Activated CD4-positive, alpha-beta T cell treated with anti-CD3 and anti-CD28 coated beads for 4 hours (primary cell): ENCODE data around the gene ZNF512B.

ENCODE experiments used
- DNase-seq, 2 donors: peaks; one replicate each; pipeline ENCODE4 v3.0.0-alpha.2; 2020

Gene ZNF512B, protein sequence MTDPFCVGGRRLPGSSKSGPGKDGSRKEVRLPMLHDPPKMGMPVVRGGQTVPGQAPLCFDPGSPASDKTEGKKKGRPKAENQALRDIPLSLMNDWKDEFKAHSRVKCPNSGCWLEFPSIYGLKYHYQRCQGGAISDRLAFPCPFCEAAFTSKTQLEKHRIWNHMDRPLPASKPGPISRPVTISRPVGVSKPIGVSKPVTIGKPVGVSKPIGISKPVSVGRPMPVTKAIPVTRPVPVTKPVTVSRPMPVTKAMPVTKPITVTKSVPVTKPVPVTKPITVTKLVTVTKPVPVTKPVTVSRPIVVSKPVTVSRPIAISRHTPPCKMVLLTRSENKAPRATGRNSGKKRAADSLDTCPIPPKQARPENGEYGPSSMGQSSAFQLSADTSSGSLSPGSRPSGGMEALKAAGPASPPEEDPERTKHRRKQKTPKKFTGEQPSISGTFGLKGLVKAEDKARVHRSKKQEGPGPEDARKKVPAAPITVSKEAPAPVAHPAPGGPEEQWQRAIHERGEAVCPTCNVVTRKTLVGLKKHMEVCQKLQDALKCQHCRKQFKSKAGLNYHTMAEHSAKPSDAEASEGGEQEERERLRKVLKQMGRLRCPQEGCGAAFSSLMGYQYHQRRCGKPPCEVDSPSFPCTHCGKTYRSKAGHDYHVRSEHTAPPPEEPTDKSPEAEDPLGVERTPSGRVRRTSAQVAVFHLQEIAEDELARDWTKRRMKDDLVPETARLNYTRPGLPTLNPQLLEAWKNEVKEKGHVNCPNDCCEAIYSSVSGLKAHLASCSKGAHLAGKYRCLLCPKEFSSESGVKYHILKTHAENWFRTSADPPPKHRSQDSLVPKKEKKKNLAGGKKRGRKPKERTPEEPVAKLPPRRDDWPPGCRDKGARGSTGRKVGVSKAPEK

GRCh38 chr20:63969838-63970713 is at the start of gene ZNF512B:
ZNF512B (minus strand) TSS chr20:63969930; CDS start chr20:63967950, 1,980 bp downstream.
- peak; percentile 60 to 67 for DNase-seq

DNA sequence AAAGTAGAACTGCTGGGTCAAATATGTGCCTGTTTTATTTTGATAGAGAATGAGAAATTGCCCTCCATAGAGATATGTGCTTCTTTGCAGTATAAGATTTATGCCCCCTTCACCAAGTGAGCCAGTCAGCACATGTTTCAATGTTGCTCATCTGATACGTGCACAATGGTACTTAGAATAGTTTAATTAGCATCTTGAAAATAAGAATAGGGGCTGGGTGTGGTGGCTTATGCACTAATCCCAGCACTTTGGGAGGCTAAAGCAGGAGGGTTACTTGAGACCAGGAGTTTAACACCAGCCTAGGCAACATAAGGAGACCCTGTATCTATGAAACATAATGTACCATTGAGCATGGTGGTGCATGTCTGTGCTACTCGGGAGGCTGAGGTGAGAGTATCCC is 45.9 kb upstream of the ZNF512B start:
- no peak for DNase-seq

DNA sequence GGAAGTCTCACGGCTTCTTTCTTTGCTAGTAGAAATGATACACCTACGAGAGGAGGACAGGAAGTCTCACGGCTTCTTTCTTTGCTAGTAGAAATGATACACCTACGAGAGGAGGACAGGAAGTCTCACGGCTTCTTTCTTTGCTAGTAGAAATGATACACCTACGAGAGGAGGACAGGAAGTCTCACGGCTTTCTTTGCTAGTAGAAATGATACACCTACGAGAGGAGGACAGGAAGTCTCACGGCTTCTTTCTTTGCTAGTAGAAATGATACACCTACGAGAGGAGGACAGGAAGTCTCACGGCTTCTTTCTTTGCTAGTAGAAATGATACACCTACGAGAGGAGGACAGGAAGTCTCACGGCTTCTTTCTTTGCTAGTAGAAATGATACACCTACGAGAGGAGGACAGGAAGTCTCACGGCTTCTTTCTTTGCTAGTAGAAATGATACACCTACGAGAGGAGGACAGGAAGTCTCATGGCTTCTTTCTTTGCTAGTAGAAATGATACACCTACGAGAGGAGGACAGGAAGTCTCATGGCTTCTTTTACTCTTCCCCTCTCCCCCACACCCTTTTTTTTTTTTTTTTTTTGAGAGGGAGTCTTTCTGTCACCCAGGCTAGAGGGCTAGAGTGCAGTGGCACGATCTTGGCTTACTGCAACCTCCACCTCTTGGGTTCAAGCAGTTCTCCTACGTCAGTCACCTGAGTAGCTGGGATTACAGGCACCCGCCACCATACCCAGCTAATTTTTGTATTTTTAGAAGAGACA is 42.8 kb upstream of the ZNF512B start:
- DNase-seq: peak in 1 of 2 donors; percentile 15

- DNase-seq: peak in 1 of 2 donors; percentile 24
These were observed 41.6 kb upstream of the ZNF512B start for GRCh38 chr20:64011366-64011779.

DNA sequence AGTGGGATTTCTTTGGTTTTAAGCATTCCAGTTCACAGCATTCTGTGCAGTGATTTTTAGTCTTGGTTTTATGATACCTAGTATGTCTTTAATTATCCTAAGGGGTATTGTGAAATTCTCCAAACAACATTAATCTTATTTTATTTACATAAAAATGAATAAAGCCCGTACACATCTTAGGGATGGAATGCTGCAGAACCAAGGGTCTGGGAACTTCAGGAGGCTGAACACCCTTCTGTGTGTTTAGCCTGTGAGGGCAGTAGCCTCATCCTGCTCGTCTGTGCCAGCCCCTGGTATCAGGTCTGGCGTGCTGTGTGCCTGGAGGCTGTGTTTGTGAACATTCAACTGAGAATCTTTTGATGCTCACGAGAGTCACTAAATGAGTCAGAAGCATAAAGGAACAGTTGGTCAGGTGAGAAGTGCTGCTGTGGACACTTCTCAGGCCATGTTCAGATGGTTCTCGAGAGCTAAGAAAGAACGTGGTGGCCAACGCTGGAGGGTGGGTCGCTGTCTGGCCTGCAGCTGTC is 41.0 kb upstream of the ZNF512B start:
- DNase-seq: no peak

DNA sequence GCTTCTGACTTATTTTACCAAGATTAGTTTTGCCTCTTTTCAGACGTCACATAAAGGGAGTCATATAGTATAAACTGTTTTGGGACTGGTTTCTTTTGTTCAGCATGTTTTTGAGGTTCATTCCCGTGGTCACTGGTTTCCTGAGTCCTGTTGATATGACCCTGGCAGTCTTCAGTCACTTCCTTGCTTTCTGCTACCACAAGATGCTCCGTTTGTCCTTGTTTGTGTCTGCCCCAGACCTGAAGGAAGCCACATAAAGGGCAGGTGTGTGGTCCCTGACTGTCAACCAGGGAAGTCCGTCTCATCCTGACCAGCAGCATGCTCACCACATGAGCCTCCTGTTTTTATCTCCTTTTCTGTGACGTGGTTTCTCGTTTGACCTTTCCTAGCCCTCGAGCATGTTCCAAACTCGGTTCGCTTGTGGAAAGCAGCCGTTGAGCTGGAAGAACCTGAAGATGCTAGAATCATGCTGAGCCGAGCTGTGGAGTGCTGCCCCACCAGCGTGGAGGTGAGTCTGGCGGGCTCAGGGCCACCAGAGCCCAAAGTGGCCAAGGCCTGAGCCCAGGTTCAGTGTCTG is 40.2 kb upstream of the ZNF512B start:
- no peak for DNase-seq

DNA sequence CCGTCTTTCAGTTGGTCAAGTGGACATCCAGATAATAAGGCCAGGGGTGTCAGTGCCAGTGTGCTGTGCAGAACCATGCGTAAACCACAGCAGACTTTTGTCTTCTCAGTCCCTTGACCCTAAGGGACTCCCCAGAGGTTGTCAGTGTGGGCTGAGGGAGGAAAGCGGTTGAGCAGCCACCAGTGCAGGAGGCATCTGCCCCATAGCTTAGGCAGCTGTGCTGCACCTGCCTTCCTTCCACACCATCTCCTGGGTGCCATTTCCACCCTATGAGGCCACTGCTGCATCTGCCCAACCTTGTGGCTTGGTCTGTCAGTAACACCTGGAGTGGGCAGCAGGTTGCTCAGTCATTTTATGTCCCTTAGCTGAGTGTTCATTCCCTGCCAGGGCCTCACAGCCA is 37.2 kb upstream of the ZNF512B start:
- no peak for DNase-seq

DNA sequence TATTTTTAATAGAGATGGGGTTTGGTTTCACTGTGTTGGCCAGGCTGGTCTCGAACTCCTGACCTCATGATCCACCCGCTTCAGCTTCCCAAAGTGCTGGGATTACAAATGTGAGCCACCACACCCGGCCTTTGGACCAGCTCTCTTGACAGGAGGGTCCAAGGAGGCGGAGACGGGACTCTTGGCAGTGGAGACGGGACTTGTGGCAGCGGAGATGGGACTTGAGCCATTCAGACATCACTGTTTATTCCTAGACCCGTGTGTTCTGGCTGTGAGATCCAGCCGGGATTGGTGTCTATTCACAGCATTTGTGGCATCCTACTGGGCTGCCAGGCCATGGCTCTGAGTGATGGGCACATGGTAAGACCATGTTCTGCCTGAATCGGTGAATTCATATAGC is 36.8 kb upstream of the ZNF512B start:
- no peak for DNase-seq

DNA sequence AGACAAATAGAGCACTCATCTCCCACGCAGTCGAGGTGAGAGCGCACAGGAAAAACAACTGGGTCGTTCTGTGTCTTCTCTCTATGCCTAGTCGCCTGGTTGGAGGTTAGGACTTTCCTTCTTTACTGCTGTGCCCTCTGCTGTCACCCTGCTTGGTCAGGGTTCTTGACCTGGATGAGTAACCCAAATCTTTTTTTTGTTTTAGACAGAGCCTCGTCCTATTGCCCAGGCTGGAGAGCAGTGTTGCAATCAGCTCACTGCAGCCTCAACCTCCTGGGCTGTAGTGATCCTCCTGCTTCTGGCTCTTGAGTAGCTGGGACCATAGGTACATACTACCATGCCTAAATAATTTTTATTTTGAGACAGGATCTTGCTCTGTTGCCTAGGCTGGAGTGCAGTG is 35.7 kb upstream of the ZNF512B start:
- no peak for DNase-seq

GRCh38 chr20:64003960-64004725 is 34.4 kb upstream of the ZNF512B start:
- DNase-seq: no peak

DNA sequence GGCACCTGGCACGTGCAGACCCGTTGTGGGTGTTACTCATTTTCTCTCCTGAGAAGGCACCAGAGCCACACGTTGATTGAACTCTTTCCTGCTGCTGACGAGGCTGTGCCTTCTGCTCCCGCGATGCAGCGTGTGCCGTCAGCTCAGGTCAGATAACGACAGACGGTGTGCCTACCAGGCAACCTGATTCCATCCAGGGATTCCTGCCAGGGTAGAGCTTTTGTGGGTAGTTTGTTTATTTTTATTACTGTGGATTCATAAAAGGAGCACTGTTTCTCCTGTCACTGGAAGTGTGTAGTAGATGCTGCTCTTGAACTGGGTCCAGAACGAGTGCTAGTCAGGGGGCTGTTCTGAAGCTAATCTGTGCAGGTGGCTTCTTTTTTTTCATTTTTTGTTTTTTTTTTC is 31.9 kb upstream of the ZNF512B start:
- DNase-seq: peak in 1 of 2 donors; percentile 18

- DNase-seq: no peak
These were observed 31.2 kb upstream of the ZNF512B start for GRCh38 chr20:64000906-64001305.

GRCh38 chr20:63982937-63983336 is 13.2 kb upstream of the ZNF512B start:
- DNase-seq: no peak

- DNase-seq: peak; percentile 95 to 96
These were observed 11.3 kb upstream of the ZNF512B start, which contains the start of gene PRPF6 for GRCh38 chr20:63980806-63981728. PRPF6 (plus strand) TSS chr20:63981132; CDS start chr20:63981246, 114 bp downstream.

DNA sequence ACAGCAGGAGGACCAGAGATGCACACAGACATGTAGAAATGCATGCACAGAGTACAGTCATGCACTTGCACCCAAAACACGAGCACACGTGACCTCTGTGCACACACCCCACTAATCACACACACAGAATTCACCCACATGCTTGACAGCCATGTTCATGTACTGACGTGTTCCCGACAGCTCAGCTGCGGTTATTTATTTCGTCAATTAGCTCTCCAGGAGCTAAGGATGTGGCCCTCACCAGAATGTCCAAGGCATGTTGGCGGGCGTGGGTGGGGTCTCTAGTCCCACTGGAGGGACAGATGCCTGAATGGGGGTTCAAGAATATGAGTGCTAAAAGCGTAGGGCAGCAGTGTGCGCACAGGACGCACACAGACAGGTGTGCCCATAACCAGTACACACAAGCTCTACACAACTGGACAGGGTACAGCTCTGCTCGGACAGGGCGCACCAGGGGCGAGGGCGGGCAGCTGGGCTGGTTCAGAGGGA is 10.6 kb upstream of the ZNF512B start:
- peak in 1 of 2 donors; percentile 33 for DNase-seq

GRCh38 chr20:63979557-63980316 is 10.0 kb upstream of the ZNF512B start, which contains the start of gene SAMD10:
SAMD10 (minus strand) TSS chr20:63979642; CDS start chr20:63979467, 175 bp downstream.
- peak; percentile 68 to 81 for DNase-seq

- no peak for DNase-seq
These were observed 9.5 kb upstream of the ZNF512B start for GRCh38 chr20:63979229-63979556.
